Mesothelial cell of epicardium (in vitro differentiated cells): ENCODE results near the gene SIDT2. TPM values are rescaled to one million over a fixed set of nuclear protein-coding genes. Genes with fewer than 3 reads are reported as not detected.

Experiments
- DNase-seq, 2 experiments: peaks; one replicate each; pipeline ENCODE4 v3.0.0; 2021; ENCODE audit warnings: low spot score in 2 of 2; ENCODE audit not compliant: unreplicated experiment in 2 of 2
- H3K27ac Mint-ChIP-seq: 2 replicates; pipeline ENCODE4 v1.8.0; 2021; ENCODE audit warnings: mixed read lengths
- H3K27me3 Mint-ChIP-seq: 2 replicates; pipeline ENCODE4 v1.8.0; 2021; ENCODE audit warnings: low read depth, mixed read lengths
- H3K36me3 Mint-ChIP-seq: 2 replicates; pipeline ENCODE4 v1.8.0; 2021; ENCODE audit warnings: mixed read lengths
- H3K4me1 Mint-ChIP-seq: 2 replicates; pipeline ENCODE4 v1.8.0; 2021; ENCODE audit warnings: mixed read lengths
- H3K4me3 Mint-ChIP-seq: 2 replicates; pipeline ENCODE4 v1.8.0; 2021; ENCODE audit warnings: mild to moderate bottlenecking, moderate library complexity, mixed read lengths
- H3K9me3 Mint-ChIP-seq: 2 replicates; pipeline ENCODE4 v1.8.0; 2021; ENCODE audit warnings: mixed read lengths
- total RNA-seq: library from RNA; stranded (reverse); gene quantifications from 3 replicates; pipeline ENCODE4 v1.2.1, GENCODE V29; 2021
- TF ChIP-seq, protein P1 (sequence below): fragments of 200-600 bp; sonication (generic); IDR thresholded peaks from one replicate; pipeline ENCODE4 v1.5.0; 2021; ENCODE audit warnings: antibody characterized with exemption; ENCODE audit not compliant: unreplicated experiment

Gene SIDT2
- total RNA-seq, 1 donor from 2014 or later: 41.7 TPM

DNA sequence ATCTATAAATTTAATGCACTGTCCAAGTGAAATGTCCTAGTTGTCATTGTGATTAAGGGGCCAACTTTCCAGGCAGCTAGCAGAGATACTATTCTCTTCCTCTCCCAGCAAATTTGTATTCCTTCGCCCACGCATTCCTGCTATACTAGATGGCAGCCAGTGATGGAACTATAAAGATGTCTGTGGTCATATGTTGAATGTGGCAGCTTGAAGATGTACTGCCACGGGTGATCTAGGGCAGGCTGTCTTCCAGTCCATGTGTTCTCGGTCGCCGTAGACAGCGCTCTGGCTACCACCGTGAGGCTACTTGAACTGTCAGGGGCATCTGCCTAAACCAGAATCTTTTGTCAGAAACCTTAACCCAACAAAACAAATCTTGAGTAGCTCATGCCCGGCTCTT is 8.3 kb upstream of the SIDT2 start:
- Mint-ChIP-seq H3K9me3 (no peaks in the 10 kb centered on the region), H3K36me3 (peaks cover 10% of the 10 kb centered on the region), H3K27me3 (no peaks in the 10 kb centered on the region), H3K4me3 (no peak overlapping the region), H3K27ac (peak overlapping the region; percentile 93), H3K4me1 (peaks cover 43% of the 10 kb centered on the region)
- TF ChIP-seq, protein P1, sequence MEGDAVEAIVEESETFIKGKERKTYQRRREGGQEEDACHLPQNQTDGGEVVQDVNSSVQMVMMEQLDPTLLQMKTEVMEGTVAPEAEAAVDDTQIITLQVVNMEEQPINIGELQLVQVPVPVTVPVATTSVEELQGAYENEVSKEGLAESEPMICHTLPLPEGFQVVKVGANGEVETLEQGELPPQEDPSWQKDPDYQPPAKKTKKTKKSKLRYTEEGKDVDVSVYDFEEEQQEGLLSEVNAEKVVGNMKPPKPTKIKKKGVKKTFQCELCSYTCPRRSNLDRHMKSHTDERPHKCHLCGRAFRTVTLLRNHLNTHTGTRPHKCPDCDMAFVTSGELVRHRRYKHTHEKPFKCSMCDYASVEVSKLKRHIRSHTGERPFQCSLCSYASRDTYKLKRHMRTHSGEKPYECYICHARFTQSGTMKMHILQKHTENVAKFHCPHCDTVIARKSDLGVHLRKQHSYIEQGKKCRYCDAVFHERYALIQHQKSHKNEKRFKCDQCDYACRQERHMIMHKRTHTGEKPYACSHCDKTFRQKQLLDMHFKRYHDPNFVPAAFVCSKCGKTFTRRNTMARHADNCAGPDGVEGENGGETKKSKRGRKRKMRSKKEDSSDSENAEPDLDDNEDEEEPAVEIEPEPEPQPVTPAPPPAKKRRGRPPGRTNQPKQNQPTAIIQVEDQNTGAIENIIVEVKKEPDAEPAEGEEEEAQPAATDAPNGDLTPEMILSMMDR: no peak
- DNase-seq: no peak

DNA sequence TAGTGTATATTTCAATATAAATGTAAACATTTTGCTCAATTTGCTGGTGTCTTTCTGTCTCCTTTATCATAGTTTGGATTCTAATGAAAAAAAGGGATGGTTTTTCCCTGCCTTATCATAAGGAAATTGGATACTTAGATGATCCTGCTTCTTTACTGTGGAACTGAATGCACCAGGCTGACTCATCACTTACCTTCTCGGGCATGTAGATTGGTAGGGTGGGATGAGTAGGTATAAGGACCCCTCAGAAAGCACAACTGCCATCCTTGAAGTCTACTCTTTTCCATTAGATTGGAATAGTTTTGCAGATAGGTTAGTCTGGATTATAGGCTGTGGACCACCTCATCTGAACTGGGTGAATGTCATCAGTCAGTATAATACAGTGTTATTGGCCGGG is 7.5 kb upstream of the SIDT2 start:
- H3K9me3 Mint-ChIP-seq: no peaks in the 10 kb centered on the region
- TF ChIP-seq, protein P1: no peak
- H3K4me3 Mint-ChIP-seq: no peak overlapping the region
- DNase-seq: no peak
- H3K36me3 Mint-ChIP-seq: peaks cover 6% of the 10 kb centered on the region
- H3K4me1 Mint-ChIP-seq: peaks cover 47% of the 10 kb centered on the region
- H3K27me3 Mint-ChIP-seq: no peaks in the 10 kb centered on the region
- no peak overlapping the region for H3K27ac Mint-ChIP-seq

DNA sequence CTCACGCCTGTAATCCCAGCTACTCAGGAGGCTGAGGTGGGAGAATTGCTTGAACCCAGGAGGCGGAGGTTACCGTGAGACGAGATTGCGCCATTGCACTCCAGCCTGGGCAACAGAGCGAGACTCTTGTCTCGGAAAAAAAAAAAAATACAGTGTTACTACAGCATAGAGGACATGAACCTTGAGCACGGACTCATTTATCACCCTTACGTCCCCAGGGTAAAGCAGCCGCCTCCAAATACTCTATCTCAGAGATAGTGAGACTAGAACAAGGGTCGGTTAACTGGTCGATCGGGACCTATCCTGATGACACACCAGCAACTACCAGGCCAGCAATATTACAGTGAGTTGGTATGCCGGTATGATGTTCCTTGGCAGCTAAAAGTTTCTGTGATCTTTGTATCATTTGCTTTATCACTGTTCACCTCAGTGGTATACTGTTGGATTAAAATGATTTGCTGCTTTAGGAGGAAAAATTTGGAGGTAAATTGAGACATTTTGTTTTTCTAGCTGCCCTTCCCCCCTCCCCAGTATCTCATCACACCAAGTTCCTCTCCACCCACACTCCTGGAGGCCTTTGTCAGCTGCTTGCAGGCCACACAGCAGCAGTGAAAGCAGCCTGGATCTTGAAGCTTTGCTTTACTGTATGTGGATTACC is 7.0 kb upstream of the SIDT2 start:
- TF ChIP-seq, protein P1: no peak
- Mint-ChIP-seq H3K9me3 (no peaks in the 10 kb centered on the region), H3K36me3 (peaks cover 6% of the 10 kb centered on the region), H3K4me3 (no peak overlapping the region), H3K27ac (peak overlapping the region; percentile 58), H3K4me1 (peaks cover 47% of the 10 kb centered on the region), H3K27me3 (no peaks in the 10 kb centered on the region)
- DNase-seq: no peak

DNA sequence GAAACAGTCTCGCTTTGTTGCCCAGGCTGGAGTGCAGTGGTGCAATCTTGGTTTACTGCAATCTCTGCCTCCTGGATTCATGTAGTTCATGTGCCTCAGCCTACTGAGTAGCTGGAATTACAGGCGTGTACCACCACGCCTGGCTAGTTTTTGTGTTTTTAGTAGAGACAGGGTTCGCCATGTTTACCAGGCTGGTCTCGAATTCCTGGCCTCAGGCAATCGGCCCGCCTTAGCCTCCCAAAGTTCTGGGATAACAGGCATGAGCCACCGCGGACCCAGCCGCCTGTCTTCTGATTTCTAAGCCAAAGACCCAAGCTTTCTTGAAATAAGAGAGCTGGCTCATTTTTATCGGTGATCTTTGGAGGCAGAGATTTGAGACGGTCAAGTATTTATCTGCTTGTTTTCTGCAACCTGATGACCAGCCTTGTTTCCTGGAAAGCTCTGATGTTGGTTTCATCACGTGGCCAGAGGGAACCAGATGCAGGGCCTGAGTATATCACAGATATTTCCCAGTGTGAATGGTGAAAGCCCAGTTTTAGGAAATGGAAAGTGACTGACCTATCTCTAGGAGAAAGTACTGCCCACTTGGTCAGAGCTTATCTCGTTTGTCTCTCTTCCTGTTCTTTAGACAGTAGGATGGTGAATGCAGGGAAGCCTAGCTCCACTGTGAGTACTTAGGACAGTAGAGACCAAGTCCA is 5.7 kb upstream of the SIDT2 start:
- peak overlapping the region; percentile 76 for H3K27ac Mint-ChIP-seq
- no peak overlapping the region for H3K4me3 Mint-ChIP-seq
- H3K36me3 Mint-ChIP-seq: no peaks in the 10 kb centered on the region
- H3K27me3 Mint-ChIP-seq: no peaks in the 10 kb centered on the region
- DNase-seq: no peak
- TF ChIP-seq, protein P1: no peak
- no peaks in the 10 kb centered on the region for H3K9me3 Mint-ChIP-seq
- peaks cover 51% of the 10 kb centered on the region for H3K4me1 Mint-ChIP-seq

DNA sequence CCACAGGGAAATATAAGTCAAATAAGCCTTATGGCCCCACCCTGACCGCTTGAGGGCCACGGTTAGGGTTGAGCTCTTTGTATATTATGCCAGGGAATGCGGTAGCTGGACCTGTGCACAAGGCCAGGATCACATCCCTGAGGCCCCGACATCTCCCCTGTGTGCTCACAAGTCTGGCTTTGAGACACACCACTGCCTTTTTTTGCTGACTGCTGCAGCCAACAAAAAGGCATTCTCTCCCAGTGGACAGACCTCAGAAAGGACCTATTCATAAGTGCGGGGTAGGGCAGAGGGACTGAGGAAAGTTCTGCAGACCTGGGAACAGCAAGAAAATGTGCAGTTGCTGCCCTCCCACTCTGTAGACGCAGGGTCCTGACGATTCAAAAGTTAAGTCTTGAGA is 3.4 kb upstream of the SIDT2 start:
- DNase-seq: no peak
- Mint-ChIP-seq H3K36me3 (no peaks in the 10 kb centered on the region), H3K4me3 (no peak overlapping the region), H3K27ac (no peak overlapping the region), H3K4me1 (peaks cover 56% of the 10 kb centered on the region), H3K27me3 (no peaks in the 10 kb centered on the region), H3K9me3 (no peaks in the 10 kb centered on the region)
- TF ChIP-seq, protein P1: no peak
